Panc1 (cell line): ENCODE results near the gene IQUB. TPM values are rescaled to one million over a fixed set of nuclear protein-coding genes. Genes with fewer than 3 reads are reported as not detected.

ENCODE experiments used
- total RNA-seq: library from RNA; stranded (reverse); gene quantifications from one replicate; pipeline ENCODE4 v1.2.1, GENCODE V29; 2021; ENCODE audit not compliant: unreplicated experiment

The IQUB gene
- total RNA-seq, 1 experiment from 2014 or later: 0.59 TPM

Other genes with a start within 250 kb of the IQUB start
- gene NDUFA5, start 23.2 kb upstream of the IQUB start, total RNA-seq: 53.4 TPM
- not detected for gene ASB15, start 67.2 kb upstream of the IQUB start, total RNA-seq
- not detected for gene LMOD2, start 121.3 kb upstream of the IQUB start, total RNA-seq
- gene WASL, start 214.4 kb upstream of the IQUB start, total RNA-seq: 29.6 TPM